RWPE2 (cell line): ENCODE results near the gene NFKB1.
A peak's percentile ranks its signal among the peaks of the same experiment; 100 is the strongest.

Experiments
- ATAC-seq: fragments of 200-7000 bp; cut with Tn5 transposase; 3 replicates; pipeline ENCODE4 v1.9.1; 2021; ENCODE audit warnings: low read depth
- DNase-seq: peaks from one replicate; pipeline ENCODE4 v3.0.0-alpha.2; 2020; ENCODE audit warnings: low spot score
- H3K27ac ChIP-seq: fragments of 450-650 bp; 2 replicates; pipeline ENCODE4 v1.5.1; 2017; ENCODE audit warnings: mild to moderate bottlenecking; ENCODE audit not compliant: poor library complexity, severe bottlenecking
- H3K27me3 ChIP-seq: fragments of 250-450 bp; sonication (Bioruptor Pico); 2 replicates; pipeline ENCODE4 v1.5.1; 2021; ENCODE audit warnings: mild to moderate bottlenecking, moderate library complexity; ENCODE audit not compliant: insufficient read depth, poor library complexity, severe bottlenecking
- H3K36me3 ChIP-seq: fragments of 250-450 bp; sonication (Bioruptor Pico); 2 replicates; pipeline ENCODE4 v1.5.1; 2020; ENCODE audit warnings: low read depth, mild to moderate bottlenecking, moderate library complexity
- H3K4me1 ChIP-seq: fragments of 250-450 bp; sonication (Bioruptor Pico); 2 replicates; pipeline ENCODE4 v1.5.1; 2021; ENCODE audit warnings: mild to moderate bottlenecking, moderate library complexity; ENCODE audit not compliant: insufficient read depth, poor library complexity, severe bottlenecking
- H3K4me3 ChIP-seq: fragments of 250-450 bp; sonication (Bioruptor Pico); 2 replicates; pipeline ENCODE4 v1.5.1; 2021; ENCODE audit warnings: mild to moderate bottlenecking, moderate library complexity; ENCODE audit not compliant: severe bottlenecking
- H3K9me3 ChIP-seq: fragments of 250-450 bp; sonication (Bioruptor Pico); 2 replicates; pipeline ENCODE4 v1.5.1; 2021; ENCODE audit warnings: mild to moderate bottlenecking, moderate library complexity; ENCODE audit not compliant: severe bottlenecking
- TF ChIP-seq, protein P1 (sequence below): fragments of 450-650 bp; IDR thresholded peaks from one replicate; pipeline ENCODE4 v1.5.1; 2017; ENCODE audit warnings: mild to moderate bottlenecking, moderate library complexity; ENCODE audit not compliant: poor library complexity, severe bottlenecking

Gene NFKB1

DNA sequence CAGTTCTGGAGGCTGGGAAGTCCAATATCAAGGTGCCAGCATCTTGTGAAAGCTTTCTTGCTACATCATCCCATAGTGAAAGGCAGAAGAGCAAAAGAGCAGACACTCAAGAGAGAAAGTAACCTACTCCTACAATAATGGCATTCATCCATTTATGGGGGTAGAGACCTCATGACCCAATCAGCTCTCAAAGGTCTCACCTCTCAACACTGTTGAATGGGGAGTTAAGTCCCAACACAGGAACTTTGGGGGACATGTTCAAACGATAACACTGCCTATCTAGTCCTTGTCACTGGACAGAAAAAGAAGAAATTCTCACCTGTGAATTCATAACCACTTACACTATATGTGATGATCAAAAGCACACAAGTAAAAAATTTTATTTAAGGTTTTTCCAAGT lies 6.6 kb upstream of the NFKB1 start:
- no peak for DNase-seq
- Histone ChIP-seq H3K36me3 (no peaks in the 10 kb centered on the region), H3K27ac (no peak overlapping the region), H3K4me3 (no peak overlapping the region), H3K9me3 (no peaks in the 10 kb centered on the region), H3K4me1 (no peaks in the 10 kb centered on the region), H3K27me3 (no peaks in the 10 kb centered on the region)
- TF ChIP-seq, protein P1, sequence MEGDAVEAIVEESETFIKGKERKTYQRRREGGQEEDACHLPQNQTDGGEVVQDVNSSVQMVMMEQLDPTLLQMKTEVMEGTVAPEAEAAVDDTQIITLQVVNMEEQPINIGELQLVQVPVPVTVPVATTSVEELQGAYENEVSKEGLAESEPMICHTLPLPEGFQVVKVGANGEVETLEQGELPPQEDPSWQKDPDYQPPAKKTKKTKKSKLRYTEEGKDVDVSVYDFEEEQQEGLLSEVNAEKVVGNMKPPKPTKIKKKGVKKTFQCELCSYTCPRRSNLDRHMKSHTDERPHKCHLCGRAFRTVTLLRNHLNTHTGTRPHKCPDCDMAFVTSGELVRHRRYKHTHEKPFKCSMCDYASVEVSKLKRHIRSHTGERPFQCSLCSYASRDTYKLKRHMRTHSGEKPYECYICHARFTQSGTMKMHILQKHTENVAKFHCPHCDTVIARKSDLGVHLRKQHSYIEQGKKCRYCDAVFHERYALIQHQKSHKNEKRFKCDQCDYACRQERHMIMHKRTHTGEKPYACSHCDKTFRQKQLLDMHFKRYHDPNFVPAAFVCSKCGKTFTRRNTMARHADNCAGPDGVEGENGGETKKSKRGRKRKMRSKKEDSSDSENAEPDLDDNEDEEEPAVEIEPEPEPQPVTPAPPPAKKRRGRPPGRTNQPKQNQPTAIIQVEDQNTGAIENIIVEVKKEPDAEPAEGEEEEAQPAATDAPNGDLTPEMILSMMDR, result no peak
- no peak for ATAC-seq

DNA sequence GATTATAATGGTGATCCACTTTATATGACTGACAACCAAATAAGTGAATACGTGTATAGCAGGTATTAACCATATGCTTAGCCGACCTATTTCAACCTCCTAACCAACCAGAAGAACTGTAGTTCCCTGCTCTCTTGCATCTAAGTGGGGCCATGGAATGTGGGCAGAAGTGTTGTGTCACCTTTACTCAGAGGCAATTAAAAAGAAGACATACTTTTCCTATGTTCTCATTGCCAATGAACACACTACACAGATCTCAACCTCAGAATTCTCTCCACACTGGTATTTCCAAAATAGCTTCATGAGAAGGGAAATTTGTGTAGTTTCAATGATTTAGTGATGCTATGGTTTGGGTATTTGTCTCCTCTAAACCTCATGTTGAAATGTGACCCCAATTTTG lies 3.2 kb upstream of the NFKB1 start:
- TF ChIP-seq, protein P1, result no peak
- Histone ChIP-seq H3K27ac (no peak overlapping the region), H3K36me3 (no peaks in the 10 kb centered on the region), H3K9me3 (no peaks in the 10 kb centered on the region), H3K4me1 (peaks cover 4% of the 10 kb centered on the region), H3K27me3 (no peaks in the 10 kb centered on the region), H3K4me3 (no peak overlapping the region)
- DNase-seq, result no peak
- no peak for ATAC-seq

- no peaks in the 10 kb centered on the region for H3K36me3 ChIP-seq
- peak overlapping the region; percentile 93 for H3K4me3 ChIP-seq
- ATAC-seq, result 0 out of 3 replicates have a peak, but pooled peaks have one; percentile 3
- H3K27me3 ChIP-seq, result no peaks in the 10 kb centered on the region
- no peak for DNase-seq
- peak overlapping the region; percentile 78 for H3K27ac ChIP-seq
- H3K4me1 ChIP-seq, result peaks cover 24% of the 10 kb centered on the region
- TF ChIP-seq, protein P1, result peak; percentile 9
- no peaks in the 10 kb centered on the region for H3K9me3 ChIP-seq
Measured at GRCh38 chr4:102500352-102500695, 835 bp upstream of the NFKB1 start.

DNA sequence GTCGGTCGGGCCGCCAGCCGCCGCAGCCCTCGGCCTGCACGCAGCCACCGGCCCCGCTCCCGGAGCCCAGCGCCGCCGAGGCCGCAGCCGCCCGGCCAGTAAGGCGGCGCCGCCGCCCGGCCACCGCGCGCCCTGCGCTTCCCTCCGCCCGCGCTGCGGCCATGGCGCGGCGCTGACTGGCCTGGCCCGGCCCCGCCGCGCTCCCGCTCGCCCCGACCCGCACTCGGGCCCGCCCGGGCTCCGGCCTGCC lies 213 bp downstream of the NFKB1 start:
- Histone ChIP-seq H3K27ac (peak overlapping the region; percentile 78), H3K4me3 (peak overlapping the region; percentile 93), H3K9me3 (no peaks in the 10 kb centered on the region), H3K36me3 (no peaks in the 10 kb centered on the region), H3K4me1 (peaks cover 31% of the 10 kb centered on the region), H3K27me3 (no peaks in the 10 kb centered on the region)
- no peak for DNase-seq
- TF ChIP-seq, protein P1, result no peak
- peak; percentile 43 for ATAC-seq

DNA sequence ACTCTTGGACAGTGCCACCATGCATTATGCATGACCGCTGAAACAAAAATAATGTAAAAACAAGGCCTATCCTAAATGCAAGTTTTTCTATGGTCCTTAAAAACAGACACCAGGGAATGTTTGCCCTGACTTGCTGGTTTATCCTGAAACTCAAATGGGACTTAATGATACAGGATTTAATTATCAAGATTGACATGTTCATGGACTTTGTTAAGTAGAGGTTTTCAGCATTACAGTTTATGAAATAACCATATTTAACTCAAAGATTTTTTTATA lies 1.3 kb downstream of the NFKB1 start:
- no peak for DNase-seq
- H3K4me1 ChIP-seq, result peaks cover 31% of the 10 kb centered on the region
- TF ChIP-seq, protein P1, result no peak
- no peaks in the 10 kb centered on the region for H3K27me3 ChIP-seq
- ATAC-seq, result no peak
- no peaks in the 10 kb centered on the region; the same call in 1 of the 2 replicates for H3K36me3 ChIP-seq
- peak overlapping the region; percentile 78 for H3K27ac ChIP-seq
- H3K4me3 ChIP-seq, result peak overlapping the region; percentile 93
- H3K9me3 ChIP-seq, result no peaks in the 10 kb centered on the region
